HCT116 (cell line): ENCODE measurements around the gene UFL1. TPM values are rescaled to one million over a fixed set of nuclear protein-coding genes. Genes with fewer than 3 reads are reported as not detected.

ENCODE experiments used
- ATAC-seq: fragments of 200-7000 bp; cut with Tn5 transposase; 2 replicates; pipeline ENCODE4 v1.9.1; 2020; ENCODE audit warnings: mild to moderate bottlenecking, moderate library complexity
- BruUV-seq: library from RNA; stranded (reverse); fragments of 400-500 nt; replicated peaks from 2 replicates; lab custom pipeline; 2021; lab: Mats Ljungman, UMichigan
- CTCF ChIA-PET: fragments of 300-600 bp; sonication (Branson Sonifier 250); formaldehyde crosslinking; loops from one replicate; lab custom pipeline; 2021; ENCODE audit warnings: antibody characterized with exemption; lab: Charles Lee
- POLR2A ChIA-PET: fragments of 300-600, 350-600 bp; sonication (Branson Sonifier 250); formaldehyde crosslinking; loops from one replicate; lab custom pipeline; 2021; ENCODE audit warnings: antibody characterized with exemption; lab: Charles Lee
- RAD21 ChIA-PET, 2 experiments: fragments of 300-600 bp; sonication (Branson Sonifier 250); formaldehyde crosslinking; loops; one replicate each; lab custom pipeline; 2023; ENCODE audit warnings: low total read pairs in 2 of 2; ENCODE audit not compliant: uncharacterized antibody in 2 of 2, unreplicated experiment in 2 of 2, low non-redundant PET in 1 of 2; lab: Charles Lee
- DNase-seq: peaks from one replicate; pipeline ENCODE4 v3.0.0-alpha.2; 2010; ENCODE audit warnings: low read depth, low spot score
- H2AFZ ChIP-seq: fragments of 200-600 bp; shearing (Covaris generic), sonication (generic); 2 replicates; pipeline ENCODE4 v1.6.1; 2017; ENCODE audit warnings: low read depth, mixed run types, mixed read lengths, antibody characterized with exemption, low read length; ENCODE audit not compliant: poor library complexity, severe bottlenecking
- H3K27ac ChIP-seq: 2 replicates; pipeline ENCODE4 v1.5.1; 2012; ENCODE audit warnings: low read depth, low read length
- H3K27me3 ChIP-seq: fragments of 200-600 bp; sonication (generic); 2 replicates; pipeline ENCODE4 v1.6.1; 2016; ENCODE audit warnings: mixed run types, low read length, mixed read lengths; ENCODE audit not compliant: insufficient read depth
- H3K36me3 ChIP-seq, 2 experiments: fragments of 200-500 bp in 1 of 2; fragments of 200-600 bp in 1 of 2; sonication (Bioruptor generic) in 1 of 2; sonication (generic) in 1 of 2; 2 replicates each; pipeline versions ENCODE4 v1.5.1 to v1.6.1; 2014 to 2016; ENCODE audit warnings: low read length in 2 of 2, inconsistent platforms in 1 of 2, mixed read lengths in 1 of 2, mixed run types in 1 of 2; ENCODE audit not compliant: insufficient read depth in 2 of 2, control insufficient read depth in 1 of 2
- H3K4me1 ChIP-seq, 2 experiments: fragments of 200-600 bp in 1 of 2; sonication (generic) in 1 of 2; 2 replicates each; pipeline versions ENCODE4 v1.5.1 to v1.6.1; 2012 to 2017; ENCODE audit warnings: low read length in 2 of 2, inconsistent platforms in 1 of 2, mild to moderate bottlenecking in 1 of 2, mixed read lengths in 1 of 2, mixed run types in 1 of 2, moderate library complexity in 1 of 2; ENCODE audit not compliant: insufficient read depth in 2 of 2, control insufficient read depth in 1 of 2
- H3K4me2 ChIP-seq: fragments of 200-600 bp; sonication (generic); 2 replicates; pipeline ENCODE4 v1.6.1; 2017; ENCODE audit warnings: mixed run types, low read length, mixed read lengths
- H3K4me3 ChIP-seq, 2 experiments: fragments of 200-600 bp in 1 of 2; sonication (generic) in 1 of 2; replicated peaks in 1 of 2; 2 replicates each; pipeline ENCODE4 v1.5.1; 2011 to 2016; ENCODE audit warnings: low read length in 2 of 2, control low read depth in 1 of 2, low read depth in 1 of 2, mild to moderate bottlenecking in 1 of 2, mixed read lengths in 1 of 2, mixed run types in 1 of 2
- H3K79me2 ChIP-seq: fragments of 200-600 bp; sonication (generic); 2 replicates; pipeline ENCODE4 v1.6.1; 2017; ENCODE audit warnings: mild to moderate bottlenecking, mixed run types, low read length, moderate library complexity, mixed read lengths; ENCODE audit not compliant: insufficient read depth
- H3K9ac ChIP-seq: fragments of 200-600 bp; sonication (generic); 2 replicates; pipeline ENCODE4 v1.6.1; 2016; ENCODE audit warnings: low read length, mixed read lengths
- H3K9me2 ChIP-seq: fragments of 200-600 bp; sonication (generic), shearing (Covaris generic); 2 replicates; pipeline ENCODE4 v1.6.1; 2017; ENCODE audit warnings: mixed run types, mild to moderate bottlenecking, moderate library complexity; ENCODE audit not compliant: insufficient read depth
- H3K9me3 ChIP-seq, 2 experiments: fragments of 200-500 bp in 1 of 2; fragments of 200-600 bp in 1 of 2; sonication (Bioruptor generic) in 1 of 2; sonication (generic) in 1 of 2; 2 replicates each; pipeline ENCODE4 v1.6.1; 2014 to 2017; ENCODE audit warnings: low read length in 2 of 2, mixed read lengths in 2 of 2, inconsistent platforms in 1 of 2, low read depth in 1 of 2, mild to moderate bottlenecking in 1 of 2, mixed run types in 1 of 2, moderate library complexity in 1 of 2; ENCODE audit not compliant: control insufficient read depth in 1 of 2, insufficient read depth in 1 of 2
- H4K20me1 ChIP-seq: fragments of 200-600 bp; sonication (generic), shearing (Covaris generic); 2 replicates; pipeline ENCODE4 v1.6.1; 2017; ENCODE audit warnings: mixed run types, mild to moderate bottlenecking, moderate library complexity; ENCODE audit not compliant: insufficient read depth
- EGR1 ChIP-seq: IDR thresholded peaks from 2 replicates; pipeline ENCODE4 v1.6.1; 2012; ENCODE audit warnings: low read depth
- EZH2phosphoT487 ChIP-seq: fragments of 200-600 bp; IDR thresholded peaks from 2 replicates; pipeline ENCODE4 v1.6.1; 2018; ENCODE audit warnings: antibody characterized with exemption, borderline replicate concordance
- JUND ChIP-seq: IDR thresholded peaks from 2 replicates; pipeline ENCODE4 v1.6.1; 2012
- RAD21 ChIP-seq: IDR thresholded peaks from 2 replicates; pipeline ENCODE4 v1.6.1; 2012; ENCODE audit warnings: low read depth, mild to moderate bottlenecking
- TCF7L2 ChIP-seq: IDR thresholded peaks from 2 replicates; pipeline ENCODE4 v1.7.0; 2011; ENCODE audit warnings: borderline replicate concordance, inconsistent platforms; ENCODE audit not compliant: insufficient read depth, insufficient read length; ENCODE audit errors: extremely low read depth
- YY1 ChIP-seq: IDR thresholded peaks from 2 replicates; pipeline ENCODE4 v1.6.1; 2011; ENCODE audit warnings: low read length, low read depth, moderate library complexity, mild to moderate bottlenecking; ENCODE audit not compliant: insufficient replicate concordance; ENCODE audit errors: extremely low read depth
- ZBTB33 ChIP-seq: IDR thresholded peaks from 2 replicates; pipeline ENCODE4 v1.6.1; 2011; ENCODE audit warnings: mild to moderate bottlenecking, low read length, moderate library complexity; ENCODE audit not compliant: insufficient replicate concordance; ENCODE audit errors: extremely low read depth
- intact Hi-C: fragments of 100-400 bp; cut with micrococcal nuclease; formaldehyde crosslinking; loops from 2 replicates; pipeline ENCODE4 v1.10.0; 2022
- total RNA-seq: library from RNA; stranded (reverse); gene quantifications from one replicate; pipeline ENCODE4 v1.2.1, GENCODE V29; 2021; ENCODE audit not compliant: unreplicated experiment
- TF ChIP-seq, protein P1 (sequence below), 3 experiments: fragments of 200-600 bp in 1 of 3; sonication (generic) in 1 of 3; IDR thresholded peaks in 2 of 3; conservative IDR thresholded peaks in 1 of 3; 2 replicates each; pipeline ENCODE4 v1.5.1; 2012 to 2017; ENCODE audit warnings: low read depth in 2 of 3, low read length in 2 of 3, antibody characterized with exemption in 1 of 3, borderline replicate concordance in 1 of 3, control low read depth in 1 of 3, mild to moderate bottlenecking in 1 of 3, mixed read lengths in 1 of 3, mixed run types in 1 of 3, moderate library complexity in 1 of 3; ENCODE audit not compliant: insufficient read depth in 1 of 3

The UFL1 gene
- total RNA-seq, 1 experiment from 2014 or later = 19.6 TPM

GRCh38 chr6:96505363-96505762 is 16.2 kb upstream of the UFL1 start:
- RAD21 ChIA-PET = no interaction called here
- intact Hi-C loops = no loop called here

More at GRCh38 chr6:96505363-96505762, 16.2 kb upstream of the UFL1 start:
- no peaks in the 10 kb centered on the region for H3K27me3 ChIP-seq
- ATAC-seq (no peak), DNase-seq (no peak)
- ChIA-PET CTCF (no interaction called here), POLR2A (no interaction called here)
- H3K9ac ChIP-seq = no peak overlapping the region
- H3K9me3 ChIP-seq = no peaks in the 10 kb centered on the region
- no peaks in the 10 kb centered on the region for H3K36me3 ChIP-seq
- H3K27ac ChIP-seq = no peak overlapping the region
- no peaks in the 10 kb centered on the region for H4K20me1 ChIP-seq
- H3K9me2 ChIP-seq = no peaks in the 10 kb centered on the region
- BruUV-seq = no TSS peak
- H3K4me2 ChIP-seq = no peak overlapping the region
- TF ChIP-seq, protein P1, sequence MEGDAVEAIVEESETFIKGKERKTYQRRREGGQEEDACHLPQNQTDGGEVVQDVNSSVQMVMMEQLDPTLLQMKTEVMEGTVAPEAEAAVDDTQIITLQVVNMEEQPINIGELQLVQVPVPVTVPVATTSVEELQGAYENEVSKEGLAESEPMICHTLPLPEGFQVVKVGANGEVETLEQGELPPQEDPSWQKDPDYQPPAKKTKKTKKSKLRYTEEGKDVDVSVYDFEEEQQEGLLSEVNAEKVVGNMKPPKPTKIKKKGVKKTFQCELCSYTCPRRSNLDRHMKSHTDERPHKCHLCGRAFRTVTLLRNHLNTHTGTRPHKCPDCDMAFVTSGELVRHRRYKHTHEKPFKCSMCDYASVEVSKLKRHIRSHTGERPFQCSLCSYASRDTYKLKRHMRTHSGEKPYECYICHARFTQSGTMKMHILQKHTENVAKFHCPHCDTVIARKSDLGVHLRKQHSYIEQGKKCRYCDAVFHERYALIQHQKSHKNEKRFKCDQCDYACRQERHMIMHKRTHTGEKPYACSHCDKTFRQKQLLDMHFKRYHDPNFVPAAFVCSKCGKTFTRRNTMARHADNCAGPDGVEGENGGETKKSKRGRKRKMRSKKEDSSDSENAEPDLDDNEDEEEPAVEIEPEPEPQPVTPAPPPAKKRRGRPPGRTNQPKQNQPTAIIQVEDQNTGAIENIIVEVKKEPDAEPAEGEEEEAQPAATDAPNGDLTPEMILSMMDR (IDR thresholded peaks at IDR 0.05 in 2 of 3, conservative IDR thresholded peaks at IDR 0.05 in 1 of 3; ENCODE audit: borderline replicate concordance in 1 of 3, insufficient read depth in 1 of 3, low read depth in 2 of 3, low read length in 2 of 3) = no peak
- no peak for TF ChIP-seq EGR1
- no peak for TF ChIP-seq ZBTB33
- TF ChIP-seq EZH2phosphoT487 = no peak
- TF ChIP-seq TCF7L2 = no peak
- TF ChIP-seq RAD21 = no peak
- TF ChIP-seq JUND = no peak
- no peak for TF ChIP-seq YY1
- no peak overlapping the region for H2AFZ ChIP-seq
- H3K79me2 ChIP-seq = no peaks in the 10 kb centered on the region
- no peaks in the 10 kb centered on the region for H3K4me1 ChIP-seq
- H3K4me3 ChIP-seq = no peak overlapping the region
